ENCODE measurements around the gene PCNX2. TPM values are rescaled to one million over a fixed set of nuclear protein-coding genes. Genes with fewer than 3 reads are reported as not detected.
A peak's percentile ranks its signal among the peaks of the same experiment; 100 is the strongest.

The PCNX2 gene, protein sequence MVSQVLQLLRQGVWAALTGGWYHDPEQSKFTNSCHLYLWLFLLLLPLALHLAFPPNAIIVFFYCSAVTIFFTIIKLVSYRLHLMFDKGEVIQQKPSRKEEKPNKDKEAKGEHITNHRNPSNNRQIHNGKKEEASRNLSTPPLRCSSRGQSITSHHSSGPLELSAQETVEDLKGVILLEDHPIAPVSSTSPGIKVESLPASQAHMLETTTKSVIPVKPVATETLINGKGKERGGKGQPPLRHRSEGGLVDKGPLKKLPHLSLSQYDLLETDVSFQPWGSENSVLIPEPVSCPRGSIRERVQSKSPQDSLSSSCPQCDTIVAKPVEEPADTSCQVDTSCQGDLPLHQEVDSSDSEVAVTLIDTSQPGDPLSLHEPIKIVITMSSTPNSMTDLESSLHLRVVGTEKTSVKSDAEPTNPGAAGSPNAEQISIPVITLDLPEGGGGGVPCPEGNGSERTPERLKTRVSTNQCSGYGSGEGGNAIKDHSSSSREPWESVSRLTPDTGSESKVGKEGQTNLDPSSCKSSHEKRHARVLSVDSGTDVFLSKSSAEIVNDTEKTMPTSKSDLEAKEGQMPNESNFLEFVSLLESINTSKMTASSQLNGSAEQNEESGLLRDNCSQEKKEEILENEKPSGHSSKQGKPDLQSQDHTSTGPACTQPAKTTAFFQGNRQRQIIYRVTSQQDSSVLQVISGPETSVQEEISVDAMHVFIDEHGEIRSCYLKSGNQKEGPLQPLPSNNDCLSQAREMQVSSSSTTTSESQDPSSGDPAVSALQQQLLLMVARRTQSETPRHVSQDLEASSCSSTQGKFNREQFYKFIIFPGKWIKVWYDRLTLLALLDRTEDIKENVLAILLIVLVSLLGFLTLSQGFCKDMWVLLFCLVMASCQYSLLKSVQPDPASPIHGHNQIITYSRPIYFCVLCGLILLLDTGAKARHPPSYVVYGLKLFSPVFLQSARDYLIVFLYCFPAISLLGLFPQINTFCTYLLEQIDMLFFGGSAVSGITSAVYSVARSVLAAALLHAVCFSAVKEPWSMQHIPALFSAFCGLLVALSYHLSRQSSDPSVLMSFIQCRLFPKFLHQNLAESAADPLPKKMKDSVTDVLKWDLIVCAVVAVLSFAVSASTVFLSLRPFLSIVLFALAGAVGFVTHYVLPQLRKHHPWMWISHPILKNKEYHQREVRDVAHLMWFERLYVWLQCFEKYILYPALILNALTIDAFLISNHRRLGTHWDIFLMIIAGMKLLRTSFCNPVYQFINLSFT (N-terminal part only)
- total RNA-seq: 17.2 and 20.4 TPM in 2 replicates
- long read RNA-seq, partial matches to known transcripts: 2 of 4 reads
- long read RNA-seq, other reads (novel, unspliced or antisense): 2 of 4 reads

DNA sequence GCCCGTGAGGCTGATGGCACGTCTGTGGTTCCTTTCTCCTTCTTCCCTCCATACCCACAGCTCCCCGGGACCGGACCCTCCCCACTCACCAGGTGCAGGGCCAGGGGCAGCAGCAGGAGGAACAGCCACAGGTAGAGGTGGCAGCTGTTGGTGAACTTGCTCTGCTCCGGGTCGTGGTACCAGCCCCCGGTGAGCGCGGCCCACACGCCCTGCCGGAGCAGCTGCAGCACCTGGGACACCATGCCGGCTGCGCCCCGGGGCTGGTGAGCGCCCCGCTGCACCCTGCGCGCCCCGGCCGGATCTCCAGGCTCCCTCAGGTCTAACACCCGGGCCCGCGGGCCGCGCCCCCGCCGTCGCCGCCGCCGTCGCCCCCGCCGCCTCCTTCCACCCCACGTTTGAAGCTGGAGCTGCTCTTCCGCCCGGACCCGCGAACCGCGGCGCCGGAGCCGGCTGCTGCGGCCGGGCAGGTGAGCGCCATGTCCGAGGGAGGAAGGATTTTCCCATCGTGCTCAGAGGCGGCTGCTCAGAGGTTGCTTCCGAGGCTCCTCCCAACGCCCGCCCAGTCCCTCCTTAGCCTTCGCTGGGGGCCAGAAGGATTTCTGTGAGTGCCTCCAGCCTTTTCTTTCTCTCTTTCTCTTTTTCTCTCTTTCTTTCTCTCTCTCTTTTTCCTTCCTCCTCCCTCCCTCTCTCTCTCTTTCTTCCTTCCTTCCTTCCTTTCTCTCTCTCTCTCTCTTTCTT, at the start of gene PCNX2:
TSS of gene PCNX2 (minus strand) at position 489 of the 738 bp plus-strand sequence. CDS start at position 242, 247 bp downstream.
- H3K4me3 Mint-ChIP-seq (ENCODE audit: unreplicated experiment): peak within 1 kb of the TSS; percentile 87
- DNase-seq (ENCODE audit: extremely low spot score, unreplicated experiment): no peak
- H3K9me3 Mint-ChIP-seq (ENCODE audit: unreplicated experiment): no peaks in the 10 kb centered on the region
- H3K36me3 Mint-ChIP-seq (ENCODE audit: unreplicated experiment): no peaks in the 10 kb centered on the region
- TF ChIP-seq, protein P1, sequence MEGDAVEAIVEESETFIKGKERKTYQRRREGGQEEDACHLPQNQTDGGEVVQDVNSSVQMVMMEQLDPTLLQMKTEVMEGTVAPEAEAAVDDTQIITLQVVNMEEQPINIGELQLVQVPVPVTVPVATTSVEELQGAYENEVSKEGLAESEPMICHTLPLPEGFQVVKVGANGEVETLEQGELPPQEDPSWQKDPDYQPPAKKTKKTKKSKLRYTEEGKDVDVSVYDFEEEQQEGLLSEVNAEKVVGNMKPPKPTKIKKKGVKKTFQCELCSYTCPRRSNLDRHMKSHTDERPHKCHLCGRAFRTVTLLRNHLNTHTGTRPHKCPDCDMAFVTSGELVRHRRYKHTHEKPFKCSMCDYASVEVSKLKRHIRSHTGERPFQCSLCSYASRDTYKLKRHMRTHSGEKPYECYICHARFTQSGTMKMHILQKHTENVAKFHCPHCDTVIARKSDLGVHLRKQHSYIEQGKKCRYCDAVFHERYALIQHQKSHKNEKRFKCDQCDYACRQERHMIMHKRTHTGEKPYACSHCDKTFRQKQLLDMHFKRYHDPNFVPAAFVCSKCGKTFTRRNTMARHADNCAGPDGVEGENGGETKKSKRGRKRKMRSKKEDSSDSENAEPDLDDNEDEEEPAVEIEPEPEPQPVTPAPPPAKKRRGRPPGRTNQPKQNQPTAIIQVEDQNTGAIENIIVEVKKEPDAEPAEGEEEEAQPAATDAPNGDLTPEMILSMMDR (IDR thresholded peaks at IDR 0.05): no peak
- no peaks in the 10 kb centered on the region for H3K27me3 Mint-ChIP-seq (ENCODE audit: unreplicated experiment)
- peaks cover 26% of the 10 kb centered on the region for H3K4me1 Mint-ChIP-seq (ENCODE audit: unreplicated experiment)
- H3K27ac Mint-ChIP-seq (ENCODE audit: unreplicated experiment): peak within 1 kb of the TSS; percentile 83

DNA sequence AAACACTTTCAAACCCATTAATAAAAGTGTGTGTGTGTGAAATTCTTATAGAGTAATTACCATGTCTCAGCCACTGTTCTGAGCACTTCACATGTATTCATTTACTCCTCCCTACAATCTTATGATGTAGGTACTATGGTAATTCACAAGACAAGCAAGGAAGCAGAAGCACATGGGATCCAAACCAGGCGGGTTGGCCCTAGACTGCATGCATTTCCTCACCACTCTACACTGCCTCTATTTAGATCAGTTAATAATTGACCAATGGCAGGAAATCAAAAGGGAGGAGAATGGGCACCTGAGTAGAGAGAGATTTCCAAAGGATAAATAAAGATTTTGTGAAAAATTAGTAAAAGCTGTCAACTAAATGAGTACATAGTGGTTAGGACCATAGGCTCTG, 47.7 kb upstream of the PCNX2 start:
- Mint-ChIP-seq H3K4me1 (ENCODE audit: unreplicated experiment) (no peaks in the 10 kb centered on the region), H3K27me3 (ENCODE audit: unreplicated experiment) (peaks cover 31% of the 10 kb centered on the region), H3K27ac (ENCODE audit: unreplicated experiment) (no peak overlapping the region), H3K9me3 (ENCODE audit: unreplicated experiment) (no peaks in the 10 kb centered on the region), H3K4me3 (ENCODE audit: unreplicated experiment) (no peak overlapping the region), H3K36me3 (ENCODE audit: unreplicated experiment) (no peaks in the 10 kb centered on the region)
- DNase-seq (ENCODE audit: extremely low spot score, unreplicated experiment): no peak
- TF ChIP-seq, protein P1 (IDR thresholded peaks at IDR 0.05): no peak

DNA sequence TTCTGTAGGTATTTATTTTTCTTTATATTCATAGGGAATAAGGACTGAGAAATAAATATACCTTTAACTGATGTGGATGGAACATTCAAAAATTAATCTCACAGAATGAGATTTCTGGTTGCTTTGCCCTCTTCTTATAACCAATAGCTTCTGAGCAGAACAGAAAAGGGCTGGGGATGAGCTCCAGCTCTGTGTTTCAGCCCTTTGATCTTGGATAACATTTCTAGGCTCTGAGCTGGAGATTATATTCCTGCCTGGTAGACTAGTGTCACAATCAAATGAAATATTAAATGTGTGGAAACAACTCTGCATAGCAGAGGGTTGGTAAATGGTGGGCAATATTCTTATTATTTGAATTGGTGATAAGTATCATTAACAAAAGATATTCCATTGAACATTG, 46.6 kb upstream of the PCNX2 start:
- no peak overlapping the region for H3K4me3 Mint-ChIP-seq (ENCODE audit: unreplicated experiment)
- TF ChIP-seq, protein P1 (IDR thresholded peaks at IDR 0.05): no peak
- H3K27me3 Mint-ChIP-seq (ENCODE audit: unreplicated experiment): peaks cover 36% of the 10 kb centered on the region
- no peak for DNase-seq (ENCODE audit: extremely low spot score, unreplicated experiment)
- H3K4me1 Mint-ChIP-seq (ENCODE audit: unreplicated experiment): no peaks in the 10 kb centered on the region
- no peak overlapping the region for H3K27ac Mint-ChIP-seq (ENCODE audit: unreplicated experiment)
- H3K36me3 Mint-ChIP-seq (ENCODE audit: unreplicated experiment): no peaks in the 10 kb centered on the region
- no peaks in the 10 kb centered on the region for H3K9me3 Mint-ChIP-seq (ENCODE audit: unreplicated experiment)

DNA sequence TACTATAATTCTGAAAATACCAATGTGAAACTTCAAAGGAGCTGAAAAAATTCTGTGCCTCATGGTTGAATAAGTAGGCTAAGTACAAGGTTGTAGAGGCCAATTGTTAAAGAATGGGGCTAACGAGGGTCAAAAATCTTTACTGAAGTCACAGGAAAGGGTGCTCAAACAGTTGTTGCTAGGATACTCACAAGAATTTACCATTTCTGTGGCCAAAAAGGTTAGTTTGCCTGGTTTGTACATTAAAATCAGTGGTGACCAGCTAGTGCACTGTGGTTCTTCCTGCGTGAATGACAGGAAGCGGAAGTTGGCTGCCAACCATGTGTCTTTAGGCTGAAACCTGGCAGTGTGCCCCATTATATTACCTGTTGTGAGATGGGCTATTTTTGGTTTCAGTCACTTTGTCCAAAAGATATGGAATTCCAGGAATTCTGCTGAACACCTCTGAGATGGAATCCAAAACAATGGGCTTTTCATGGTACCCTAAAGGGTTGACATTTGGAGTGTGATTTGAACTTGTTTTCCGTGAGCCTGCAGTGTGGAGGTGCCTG, 45.5 kb upstream of the PCNX2 start:
- Mint-ChIP-seq H3K9me3 (ENCODE audit: unreplicated experiment) (no peaks in the 10 kb centered on the region), H3K27ac (ENCODE audit: unreplicated experiment) (no peak overlapping the region), H3K27me3 (ENCODE audit: unreplicated experiment) (peaks cover 42% of the 10 kb centered on the region), H3K4me3 (ENCODE audit: unreplicated experiment) (no peak overlapping the region), H3K36me3 (ENCODE audit: unreplicated experiment) (no peaks in the 10 kb centered on the region), H3K4me1 (ENCODE audit: unreplicated experiment) (no peaks in the 10 kb centered on the region)
- DNase-seq (ENCODE audit: extremely low spot score, unreplicated experiment): no peak
- TF ChIP-seq, protein P1 (IDR thresholded peaks at IDR 0.05): no peak
